CD4-positive, alpha-beta T cell treated with Interleukin-17A for 1 hour (primary cell): Measurements from ENCODE around the gene LDLRAD2.
"Not testable (repeated sequence)": the region's sequence is repeated elsewhere in the genome, so short reads cannot be mapped to it uniquely, and the experiment has no call there.

ENCODE experiments used
- DNase-seq: peaks from one replicate; pipeline ENCODE4 v3.0.0-alpha.2; 2020

The LDLRAD2 gene

GRCh38 chr1:21824926-21825325, 12.9 kb downstream of the LDLRAD2 start:
- no peak for DNase-seq

- no peak for DNase-seq
Observed at GRCh38 chr1:21825393-21825792, 13.3 kb downstream of the LDLRAD2 start.

GRCh38 chr1:21826694-21827093, 14.6 kb downstream of the LDLRAD2 start:
- DNase-seq = not testable (repeated sequence)

- DNase-seq = no peak
Observed at GRCh38 chr1:21827141-21827679, 15.1 kb downstream of the LDLRAD2 start.

- DNase-seq = no peak
Observed at GRCh38 chr1:21828075-21828474, 16.0 kb downstream of the LDLRAD2 start.

- DNase-seq = no peak
Observed at GRCh38 chr1:21828506-21829210, 16.6 kb downstream of the LDLRAD2 start.

- DNase-seq = no peak
Observed at GRCh38 chr1:21829294-21829693, 17.2 kb downstream of the LDLRAD2 start.

GRCh38 chr1:21830792-21831453, 18.9 kb downstream of the LDLRAD2 start:
- DNase-seq = no peak

- no peak for DNase-seq
Observed at GRCh38 chr1:21831454-21831970, 19.4 kb downstream of the LDLRAD2 start.

- DNase-seq = no peak
Observed at GRCh38 chr1:21833392-21833976, 21.4 kb downstream of the LDLRAD2 start.

- no peak for DNase-seq
Observed at GRCh38 chr1:21834094-21834493, 22.0 kb downstream of the LDLRAD2 start.

GRCh38 chr1:21834666-21835065, 22.6 kb downstream of the LDLRAD2 start:
- DNase-seq = no peak

- DNase-seq = no peak
Observed at GRCh38 chr1:21836010-21836409, 23.9 kb downstream of the LDLRAD2 start.

GRCh38 chr1:21836729-21837128, 24.7 kb downstream of the LDLRAD2 start:
- DNase-seq = no peak

- DNase-seq = no peak
Observed at GRCh38 chr1:21837476-21837875, 25.4 kb downstream of the LDLRAD2 start.

- no peak for DNase-seq
Observed at GRCh38 chr1:21838359-21839157, 26.5 kb downstream of the LDLRAD2 start.

GRCh38 chr1:21839337-21840037, 27.4 kb downstream of the LDLRAD2 start:
- no peak for DNase-seq

GRCh38 chr1:21840981-21841380, 28.9 kb downstream of the LDLRAD2 start:
- no peak for DNase-seq

GRCh38 chr1:21841852-21842466, 29.9 kb downstream of the LDLRAD2 start:
- DNase-seq = no peak

- DNase-seq = no peak
Observed at GRCh38 chr1:21842606-21843162, 30.6 kb downstream of the LDLRAD2 start.

- no peak for DNase-seq
Observed at GRCh38 chr1:21843208-21843607, 31.1 kb downstream of the LDLRAD2 start.
